ENCODE data around the gene BAZ2B.

- no peak for TF ChIP-seq CTCF (conservative IDR thresholded peaks at IDR 0.05; ENCODE audit: low read length)
- no peak for TF ChIP-seq EZH2phosphoT487 (IDR thresholded peaks at IDR 0.05; ENCODE audit: borderline replicate concordance, low read depth, low read length)
Measured at GRCh38 chr2:159531475-159531874, 84.9 kb downstream of the BAZ2B start.
